Stomach smooth muscle (tissue), 2 donors: Measurements from ENCODE around the gene IQGAP3.
"Not testable (repeated sequence)": the region's sequence is repeated elsewhere in the genome, so short reads cannot be mapped to it uniquely, and the experiment has no call there.

Source experiments
- H3K27ac ChIP-seq: one replicate; pipeline ENCODE4 v1.7.0; 2013; ENCODE audit warnings: mild to moderate bottlenecking, low read length, inconsistent platforms
- H3K27me3 ChIP-seq, 2 donors: one replicate each; pipeline ENCODE4 v1.7.0; 2013; ENCODE audit warnings: low read length in 2 of 2; ENCODE audit not compliant: insufficient read depth in 2 of 2, control insufficient read depth in 1 of 2
- H3K36me3 ChIP-seq, 2 donors: one replicate each; pipeline ENCODE4 v1.7.0; 2013; ENCODE audit warnings: low read length in 2 of 2; ENCODE audit not compliant: control insufficient read depth in 2 of 2, insufficient read depth in 2 of 2
- H3K4me1 ChIP-seq: one replicate; pipeline ENCODE4 v1.7.0; 2013; ENCODE audit warnings: low read length; ENCODE audit not compliant: control insufficient read depth, insufficient read depth
- H3K4me3 ChIP-seq, 2 donors: one replicate each; pipeline ENCODE4 v1.7.0; 2013; ENCODE audit warnings: low read length in 2 of 2
- H3K9ac ChIP-seq, 2 donors: one replicate each; pipeline ENCODE4 v1.7.0; 2013; ENCODE audit warnings: low read length in 2 of 2, mild to moderate bottlenecking in 1 of 2
- H3K9me3 ChIP-seq, 2 donors: one replicate each; pipeline ENCODE4 v1.7.0; 2013; ENCODE audit warnings: low read length in 2 of 2; ENCODE audit not compliant: control insufficient read depth in 2 of 2
- donor health status: healthy.
- donor health status: Pancreatic carcinoma.

IQGAP3 gene

DNA sequence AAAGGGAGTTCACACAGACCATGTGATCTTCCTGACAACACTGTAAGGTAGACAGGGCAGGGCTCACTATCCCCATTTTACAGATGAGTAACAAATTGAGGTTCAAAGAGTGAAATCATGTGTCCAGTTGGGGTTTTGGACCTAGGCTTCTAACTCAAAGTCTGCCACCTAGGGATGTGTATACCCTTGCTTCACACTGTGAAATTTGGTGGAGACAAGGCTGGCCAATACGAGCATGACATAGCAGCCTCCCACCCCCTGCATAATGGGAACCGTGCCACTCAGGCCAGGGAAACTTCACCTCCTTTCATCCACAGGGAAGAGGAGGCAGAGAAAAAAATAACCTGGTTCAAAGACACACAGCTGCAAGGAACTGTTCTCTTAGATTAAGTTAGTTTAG is 6.8 kb downstream of the IQGAP3 start:
- Histone ChIP-seq H3K36me3 (no peaks in the 10 kb centered on the region), H3K4me1 (no peaks in the 10 kb centered on the region), H3K9ac (no peak overlapping the region), H3K4me3 (no peak overlapping the region), H3K27ac (no peak overlapping the region), H3K9me3 (no peaks in the 10 kb centered on the region), H3K27me3 (peaks cover 0 to 2% of the 10 kb centered on the region in 2 donors)

DNA sequence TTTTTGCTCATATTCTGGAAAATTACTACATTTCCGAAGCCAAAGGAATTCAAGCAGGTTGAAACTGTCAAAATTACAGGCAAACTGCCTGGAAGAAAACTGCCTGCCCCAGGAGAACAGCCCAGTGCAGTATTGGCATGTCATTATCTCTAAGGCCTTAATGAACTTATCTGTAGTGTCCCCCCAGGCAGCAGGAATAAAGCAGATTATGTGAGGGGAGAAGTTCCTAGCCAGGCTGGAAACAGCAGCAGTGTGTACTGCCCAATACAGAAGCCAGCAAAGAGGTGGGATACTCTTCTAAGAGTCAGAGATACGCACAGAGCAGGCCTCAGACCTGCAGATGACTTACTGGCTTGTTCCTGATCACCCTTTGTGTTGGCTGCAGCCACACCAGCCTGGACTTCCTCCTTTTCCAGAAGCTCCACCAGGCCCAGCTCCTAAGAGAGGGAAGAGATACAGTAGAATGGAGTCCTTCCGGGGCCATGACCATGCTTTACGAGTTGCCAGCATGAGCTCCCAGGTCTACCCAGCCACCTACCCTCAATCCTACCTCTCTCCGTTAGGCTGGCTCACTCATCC is 11.7 kb downstream of the IQGAP3 start:
- no peaks in the 10 kb centered on the region for H3K36me3 ChIP-seq
- H3K27me3 ChIP-seq, result no peaks in the 10 kb centered on the region
- no peak overlapping the region for H3K4me3 ChIP-seq
- no peaks in the 10 kb centered on the region for H3K9me3 ChIP-seq
- no peak overlapping the region for H3K27ac ChIP-seq
- H3K9ac ChIP-seq, result no peak overlapping the region
- no peaks in the 10 kb centered on the region for H3K4me1 ChIP-seq

DNA sequence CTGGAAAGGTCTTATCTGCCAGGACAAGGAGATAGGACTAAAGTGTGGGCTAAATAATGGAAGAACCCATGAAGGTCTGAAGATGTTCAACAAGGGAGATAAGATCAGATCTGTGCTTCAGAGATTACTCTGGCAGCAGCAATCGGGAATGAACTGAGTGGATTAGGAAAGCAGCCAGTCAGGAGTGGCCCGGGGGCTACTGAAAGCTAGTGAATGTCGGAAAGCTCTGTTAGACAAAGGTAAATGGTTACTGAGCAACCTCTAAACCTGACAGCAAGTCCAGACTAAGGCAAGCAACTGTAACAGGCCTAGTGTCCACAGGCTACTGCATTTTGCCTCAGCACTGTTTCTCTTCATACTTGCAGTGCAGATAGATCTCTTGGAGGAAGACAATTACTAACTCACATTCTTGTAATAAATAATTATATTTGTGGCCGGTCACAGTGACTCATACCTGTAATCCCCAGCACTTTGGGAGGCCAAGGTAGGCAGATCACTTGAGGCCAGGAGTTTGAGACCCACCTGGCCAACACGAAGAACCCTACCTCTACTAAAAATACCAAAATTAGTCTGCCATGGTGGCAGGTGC is 12.5 kb downstream of the IQGAP3 start:
- Histone ChIP-seq H3K27me3 (no peaks in the 10 kb centered on the region), H3K27ac (no peak overlapping the region), H3K9ac (no peak overlapping the region), H3K36me3 (no peaks in the 10 kb centered on the region), H3K9me3 (no peaks in the 10 kb centered on the region), H3K4me1 (no peaks in the 10 kb centered on the region), H3K4me3 (no peak overlapping the region)

DNA sequence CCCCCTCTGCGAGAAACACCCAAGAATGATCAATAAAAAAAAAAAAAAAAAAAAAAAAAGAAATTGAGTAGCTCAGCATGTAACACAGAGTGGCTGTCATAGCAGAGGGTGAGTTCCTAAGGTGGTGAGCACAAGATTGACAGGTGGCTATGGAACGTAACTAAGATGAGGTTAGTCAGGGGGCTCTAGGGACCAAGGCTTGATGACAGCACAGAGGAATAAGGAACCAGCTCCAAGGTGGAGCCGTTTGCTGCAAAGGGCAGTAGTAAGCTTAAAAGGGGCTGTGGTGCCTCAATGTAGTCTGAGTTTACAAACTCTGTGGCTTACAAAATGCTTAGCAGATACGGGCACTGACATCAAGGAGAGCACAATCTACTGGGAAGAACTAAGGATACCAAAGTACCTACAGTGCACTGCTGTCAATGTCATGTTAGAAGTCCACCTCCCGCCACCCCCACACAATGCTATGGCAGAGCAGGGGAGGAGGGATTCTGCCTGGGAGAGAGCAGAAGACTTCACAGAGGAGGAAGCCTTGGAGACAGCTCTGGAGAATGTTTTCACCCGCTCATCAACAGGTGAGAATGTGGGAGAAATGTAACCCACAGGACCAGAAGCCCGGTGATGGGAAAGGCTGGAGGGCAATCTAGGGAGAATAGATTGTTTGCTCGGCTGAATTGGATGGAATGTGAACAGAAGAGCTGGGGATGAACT is 13.1 kb downstream of the IQGAP3 start:
- H3K9me3 ChIP-seq, result no peaks in the 10 kb centered on the region
- H3K36me3 ChIP-seq, result no peaks in the 10 kb centered on the region
- no peaks in the 10 kb centered on the region for H3K27me3 ChIP-seq
- no peak overlapping the region for H3K27ac ChIP-seq
- H3K4me1 ChIP-seq, result peaks cover 2% of the 10 kb centered on the region
- H3K4me3 ChIP-seq, result no peak overlapping the region
- H3K9ac ChIP-seq, result no peak overlapping the region

DNA sequence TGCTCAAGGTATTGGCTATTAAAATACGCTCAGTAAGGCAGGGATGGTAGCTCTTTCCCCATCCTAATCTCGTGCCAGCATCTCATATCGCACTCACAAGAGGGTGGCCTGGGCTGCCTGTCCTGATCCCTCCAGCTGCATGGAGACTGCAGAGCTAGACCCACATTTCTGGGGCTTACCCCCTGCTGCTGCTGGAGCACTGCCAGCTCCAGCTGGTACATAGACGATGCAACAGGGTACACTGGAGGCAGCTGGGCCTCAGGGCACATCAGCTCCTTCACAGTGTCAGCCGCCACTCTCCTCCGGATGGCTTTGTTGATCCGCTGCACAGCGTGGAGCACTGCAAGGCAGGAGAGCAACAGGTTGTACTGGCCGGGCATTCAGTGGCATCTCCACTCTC is 16.0 kb downstream of the IQGAP3 start:
- no peak overlapping the region for H3K27ac ChIP-seq
- no peaks in the 10 kb centered on the region for H3K9me3 ChIP-seq
- no peaks in the 10 kb centered on the region for H3K27me3 ChIP-seq
- H3K4me1 ChIP-seq, result peaks cover 9% of the 10 kb centered on the region
- no peak overlapping the region for H3K4me3 ChIP-seq
- no peaks in the 10 kb centered on the region for H3K36me3 ChIP-seq
- H3K9ac ChIP-seq, result no peak overlapping the region

DNA sequence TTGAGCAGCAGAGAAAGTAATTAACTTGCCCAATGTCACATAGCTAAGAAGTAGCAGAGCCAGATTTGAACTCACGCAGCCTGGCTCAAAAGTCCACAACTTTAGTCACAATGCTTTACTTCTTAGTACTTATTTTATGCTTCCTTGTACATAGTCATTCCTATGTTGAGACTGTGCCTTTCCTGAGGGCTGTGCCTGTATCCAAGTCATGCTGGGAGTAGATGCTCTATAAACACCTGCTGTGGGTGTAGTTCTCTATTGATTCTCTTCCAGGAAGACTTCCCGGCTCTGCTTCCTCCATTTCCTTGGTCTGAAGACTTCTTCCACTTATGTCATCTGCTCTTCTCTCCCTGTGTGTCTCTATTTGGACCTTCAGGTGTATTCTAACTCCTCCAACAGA is 16.6 kb downstream of the IQGAP3 start:
- Histone ChIP-seq H3K27ac (no peak overlapping the region), H3K9me3 (no peaks in the 10 kb centered on the region), H3K27me3 (no peaks in the 10 kb centered on the region), H3K4me3 (no peak overlapping the region), H3K9ac (no peak overlapping the region), H3K4me1 (peaks cover 9% of the 10 kb centered on the region), H3K36me3 (no peaks in the 10 kb centered on the region)

DNA sequence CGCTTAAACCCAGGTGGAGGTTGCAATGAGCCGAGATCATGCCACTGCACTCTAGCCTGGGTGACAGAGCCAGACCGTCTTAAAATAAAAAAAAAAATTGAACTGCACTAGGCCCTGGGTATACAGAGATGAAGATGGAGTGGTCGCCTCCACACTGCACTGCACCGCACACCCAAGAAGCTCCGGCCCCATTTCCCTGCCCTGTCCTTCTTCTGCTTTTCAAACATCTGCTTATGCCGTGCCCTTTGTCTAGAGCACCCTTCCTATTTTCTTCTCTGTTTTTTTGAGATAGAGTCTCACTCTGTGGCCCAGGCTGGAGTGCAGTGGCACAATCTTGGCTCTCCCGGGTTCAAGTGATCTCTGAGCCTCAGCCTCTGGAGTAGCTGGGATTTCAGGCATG is 17.4 kb downstream of the IQGAP3 start:
- H3K36me3 ChIP-seq, result no peaks in the 10 kb centered on the region
- no peaks in the 10 kb centered on the region for H3K27me3 ChIP-seq
- no peaks in the 10 kb centered on the region for H3K9me3 ChIP-seq
- H3K9ac ChIP-seq, result no peak overlapping the region
- no peak overlapping the region for H3K4me3 ChIP-seq
- H3K27ac ChIP-seq, result no peak overlapping the region
- peaks cover 9% of the 10 kb centered on the region for H3K4me1 ChIP-seq

DNA sequence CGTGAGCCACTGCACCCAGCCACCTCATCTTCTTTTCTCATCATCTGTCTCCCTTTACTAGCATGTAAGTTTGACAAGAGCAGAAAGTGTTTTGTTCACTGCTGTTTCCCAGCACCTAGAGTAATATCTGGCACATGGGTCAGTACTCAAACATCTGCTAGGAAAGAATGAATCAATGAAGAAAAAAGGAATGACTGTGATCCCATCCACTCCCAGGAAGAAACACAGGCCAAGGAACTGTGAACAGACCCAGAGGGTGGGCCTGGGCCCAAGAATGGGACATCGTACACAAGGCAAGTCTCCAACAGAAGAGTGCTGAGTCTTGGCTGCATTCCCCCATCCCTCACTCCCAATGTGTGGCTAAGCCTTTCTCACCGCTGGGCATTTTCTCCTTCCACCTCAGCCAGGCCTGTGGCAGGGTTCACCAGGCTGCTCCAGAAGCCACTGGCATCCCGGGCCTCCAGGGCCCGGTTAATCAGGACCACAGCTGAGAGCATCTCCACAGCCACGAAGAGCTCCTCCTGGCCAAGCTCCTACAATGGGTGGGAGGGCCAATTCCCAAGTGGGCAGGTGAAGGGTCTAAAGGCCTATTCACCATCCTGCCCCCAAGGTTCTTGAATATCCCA is 18.4 kb downstream of the IQGAP3 start:
- H3K9me3 ChIP-seq, result no peaks in the 10 kb centered on the region
- no peaks in the 10 kb centered on the region for H3K36me3 ChIP-seq
- H3K27me3 ChIP-seq, result no peaks in the 10 kb centered on the region
- H3K27ac ChIP-seq, result peak overlapping the region; percentile 37
- no peak overlapping the region for H3K4me3 ChIP-seq
- peaks cover 9% of the 10 kb centered on the region for H3K4me1 ChIP-seq
- no peak overlapping the region for H3K9ac ChIP-seq

DNA sequence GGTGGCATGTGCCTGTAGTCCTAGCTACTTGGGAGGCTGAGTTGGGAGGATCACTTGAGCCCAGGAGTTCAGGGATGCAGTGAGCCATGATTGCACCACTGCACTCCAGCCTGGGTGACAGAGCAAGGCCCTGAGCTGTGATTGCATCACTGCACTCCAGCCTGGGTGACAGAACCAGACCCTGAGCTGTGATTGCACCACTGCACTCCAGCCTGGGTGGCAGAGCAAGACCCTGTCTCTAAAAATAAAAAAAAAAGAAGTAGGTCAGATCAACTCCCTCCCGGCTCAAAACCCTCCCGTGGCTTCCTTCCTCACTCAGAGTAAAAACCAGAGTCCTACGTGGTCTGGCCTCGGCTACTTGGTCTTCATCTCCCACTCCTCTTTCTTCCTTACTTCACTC is 19.4 kb downstream of the IQGAP3 start:
- not testable (repeated sequence) for H3K4me1 ChIP-seq, H3K36me3 ChIP-seq, H3K9ac ChIP-seq, H3K27me3 ChIP-seq, H3K9me3 ChIP-seq, H3K4me3 ChIP-seq, H3K27ac ChIP-seq

DNA sequence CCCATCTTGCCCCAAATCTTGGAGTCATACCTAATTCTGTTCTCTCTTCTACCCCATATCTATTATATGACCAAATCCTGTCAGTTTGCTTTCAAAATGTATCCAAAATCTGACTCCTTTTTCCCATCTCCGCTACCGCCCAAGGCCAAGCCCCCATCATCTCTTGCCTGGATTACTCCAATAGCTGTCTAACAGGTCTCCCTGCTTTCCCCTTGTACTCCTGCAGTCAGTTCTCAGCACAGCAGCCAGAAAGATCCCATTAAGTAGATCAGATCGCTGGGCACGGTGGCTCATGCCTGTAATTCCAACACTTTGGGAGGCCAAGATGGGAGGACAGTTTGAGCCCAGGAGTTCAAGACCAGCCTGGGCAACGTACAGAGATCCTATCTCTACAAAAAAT is 19.8 kb downstream of the IQGAP3 start:
- Histone ChIP-seq H3K27me3 (no peaks in the 10 kb centered on the region), H3K9ac (no peak overlapping the region), H3K4me1 (peaks cover 9% of the 10 kb centered on the region), H3K27ac (no peak overlapping the region), H3K36me3 (no peaks in the 10 kb centered on the region), H3K9me3 (no peaks in the 10 kb centered on the region), H3K4me3 (no peak overlapping the region)

DNA sequence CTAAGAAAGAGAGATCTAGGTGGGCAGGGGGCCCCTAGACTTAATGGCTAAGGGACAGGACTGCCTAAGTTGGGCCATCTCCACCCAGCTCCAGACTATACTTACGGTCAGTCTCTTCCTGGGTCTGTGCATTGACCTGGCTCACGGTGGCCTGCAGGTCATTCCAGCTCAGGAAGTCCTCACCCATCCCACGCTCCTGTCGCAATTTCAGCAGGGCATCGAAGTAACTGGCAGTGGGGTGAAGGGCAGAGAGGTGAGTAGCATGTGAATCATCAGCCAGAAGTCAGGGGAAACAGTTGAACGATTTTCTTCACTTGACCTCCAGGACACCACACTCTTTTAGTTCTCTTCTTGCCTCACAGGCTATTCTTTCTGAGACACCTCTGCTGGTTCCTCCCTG is 20.5 kb downstream of the IQGAP3 start:
- Histone ChIP-seq H3K27ac (no peak overlapping the region), H3K27me3 (no peaks in the 10 kb centered on the region), H3K9me3 (no peaks in the 10 kb centered on the region), H3K4me3 (no peak overlapping the region), H3K9ac (no peak overlapping the region), H3K36me3 (no peaks in the 10 kb centered on the region), H3K4me1 (peaks cover 9% of the 10 kb centered on the region)
